Measurements from ENCODE around the gene KNOP1.

KNOP1 gene

GRCh38 chr16:19711643-19712042 is 6.4 kb downstream of the KNOP1 start:
- H3K36me3 ChIP-seq (ENCODE audit: control insufficient read depth in 4 of 4, insufficient read depth in 4 of 4, low read length in 3 of 4), result peaks cover 0 to 74% (median 36%) of the 10 kb centered on the region in 4 experiments
- H3K4me3 ChIP-seq (ENCODE audit: control insufficient read depth in 1 of 7, extremely low read depth in 1 of 7, insufficient read depth in 4 of 7, low read depth in 2 of 7, low read length in 6 of 7), result no peak overlapping the region
- no peaks in the 10 kb centered on the region for H3K9me3 ChIP-seq (ENCODE audit: control extremely low read depth in 1 of 5, control insufficient read depth in 4 of 5, insufficient read depth in 2 of 5, low read depth in 1 of 5, low read length in 4 of 5)
- H3K27ac ChIP-seq (ENCODE audit: insufficient read depth in 1 of 2, low read depth in 1 of 2, low read length in 2 of 2, poor library complexity in 1 of 2, severe bottlenecking in 2 of 2), result no peak overlapping the region
- CTCF ChIA-PET, result interaction anchor here (1.7 kb wide), 1 partner anchor 175 kb away, joined by 4 read pairs; no protein-coding TSS in a partner anchor
- POLR2A ChIA-PET, result no interaction called here
- H3K27me3 ChIP-seq (replicated peaks in 2 of 5; ENCODE audit: control insufficient read depth in 4 of 5, insufficient read depth in 5 of 5, low read length in 4 of 5), result no peaks in the 10 kb centered on the region
- no peak for DNase-seq
- peaks cover 0 to 3% (median under 1%) of the 10 kb centered on the region in 4 experiments for H3K4me1 ChIP-seq (ENCODE audit: control extremely low read depth in 1 of 4, control insufficient read depth in 4 of 4, insufficient read depth in 4 of 4, low read length in 3 of 4)
- WGBS (ENCODE audit: insufficient coverage), result 98% methylated on average over 10 of the region's 12 CpGs

GRCh38 chr16:19710991-19711545 is 7.0 kb downstream of the KNOP1 start:
- 92% methylated on average over 9 of the region's 13 CpGs for WGBS (ENCODE audit: insufficient coverage)
- Histone ChIP-seq H3K4me1 (ENCODE audit: control extremely low read depth in 1 of 4, control insufficient read depth in 4 of 4, insufficient read depth in 4 of 4, low read length in 3 of 4) (no peaks in the 10 kb centered on the region), H3K9me3 (ENCODE audit: control extremely low read depth in 1 of 5, control insufficient read depth in 4 of 5, insufficient read depth in 2 of 5, low read depth in 1 of 5, low read length in 4 of 5) (no peaks in the 10 kb centered on the region), H3K27me3 (replicated peaks in 2 of 5; ENCODE audit: control insufficient read depth in 4 of 5, insufficient read depth in 5 of 5, low read length in 4 of 5) (no peaks in the 10 kb centered on the region), H3K36me3 (ENCODE audit: control insufficient read depth in 4 of 4, insufficient read depth in 4 of 4, low read length in 3 of 4) (peaks cover 0 to 80% (median 40%) of the 10 kb centered on the region in 4 experiments), H3K4me3 (ENCODE audit: control insufficient read depth in 1 of 7, extremely low read depth in 1 of 7, insufficient read depth in 4 of 7, low read depth in 2 of 7, low read length in 6 of 7) (no peak overlapping the region), H3K27ac (ENCODE audit: insufficient read depth in 1 of 2, low read depth in 1 of 2, low read length in 2 of 2, poor library complexity in 1 of 2, severe bottlenecking in 2 of 2) (no peak overlapping the region)
- no peak for DNase-seq
- CTCF ChIA-PET, result no interaction called here
- POLR2A ChIA-PET, result no interaction called here

GRCh38 chr16:19710191-19710908 is 7.7 kb downstream of the KNOP1 start:
- 90% methylated on average over 20 of the region's 23 CpGs for WGBS (ENCODE audit: insufficient coverage)
- ChIA-PET CTCF (no interaction called here), POLR2A (no interaction called here)
- Histone ChIP-seq H3K27me3 (replicated peaks in 2 of 5; ENCODE audit: control insufficient read depth in 4 of 5, insufficient read depth in 5 of 5, low read length in 4 of 5) (no peaks in the 10 kb centered on the region), H3K4me1 (ENCODE audit: control extremely low read depth in 1 of 4, control insufficient read depth in 4 of 4, insufficient read depth in 4 of 4, low read length in 3 of 4) (no peaks in the 10 kb centered on the region), H3K36me3 (ENCODE audit: control insufficient read depth in 4 of 4, insufficient read depth in 4 of 4, low read length in 3 of 4) (peaks cover under 1 to 87% (median 46%) of the 10 kb centered on the region in 4 experiments), H3K4me3 (ENCODE audit: control insufficient read depth in 1 of 7, extremely low read depth in 1 of 7, insufficient read depth in 4 of 7, low read depth in 2 of 7, low read length in 6 of 7) (no peak overlapping the region), H3K9me3 (ENCODE audit: control extremely low read depth in 1 of 5, control insufficient read depth in 4 of 5, insufficient read depth in 2 of 5, low read depth in 1 of 5, low read length in 4 of 5) (no peaks in the 10 kb centered on the region), H3K27ac (ENCODE audit: insufficient read depth in 1 of 2, low read depth in 1 of 2, low read length in 2 of 2, poor library complexity in 1 of 2, severe bottlenecking in 2 of 2) (no peak overlapping the region)
- no peak for DNase-seq

- H3K4me3 ChIP-seq (ENCODE audit: control insufficient read depth in 1 of 7, extremely low read depth in 1 of 7, insufficient read depth in 4 of 7, low read depth in 2 of 7, low read length in 6 of 7), result no peak overlapping the region
- DNase-seq, result no peak
- H3K36me3 ChIP-seq (ENCODE audit: control insufficient read depth in 4 of 4, insufficient read depth in 4 of 4, low read length in 3 of 4), result peaks cover 5 to 89% (median 52%) of the 10 kb centered on the region in 4 experiments
- ChIA-PET CTCF (no interaction called here), POLR2A (no interaction called here)
- H3K27ac ChIP-seq (ENCODE audit: insufficient read depth in 1 of 2, low read depth in 1 of 2, low read length in 2 of 2, poor library complexity in 1 of 2, severe bottlenecking in 2 of 2), result no peak overlapping the region
- no peaks in the 10 kb centered on the region for H3K9me3 ChIP-seq (ENCODE audit: control extremely low read depth in 1 of 5, control insufficient read depth in 4 of 5, insufficient read depth in 2 of 5, low read depth in 1 of 5, low read length in 4 of 5)
- WGBS (ENCODE audit: insufficient coverage), result 98% methylated on average over 22 of the region's 22 CpGs
- H3K27me3 ChIP-seq (replicated peaks in 2 of 5; ENCODE audit: control insufficient read depth in 4 of 5, insufficient read depth in 5 of 5, low read length in 4 of 5), result no peaks in the 10 kb centered on the region
- no peaks in the 10 kb centered on the region for H3K4me1 ChIP-seq (ENCODE audit: control extremely low read depth in 1 of 4, control insufficient read depth in 4 of 4, insufficient read depth in 4 of 4, low read length in 3 of 4)
Observed at GRCh38 chr16:19709381-19710136, 8.5 kb downstream of the KNOP1 start.

- WGBS (ENCODE audit: insufficient coverage), result 91% methylated on average over 17 of the region's 18 CpGs
- POLR2A ChIA-PET, result no interaction called here
- H3K9me3 ChIP-seq (ENCODE audit: control extremely low read depth in 1 of 5, control insufficient read depth in 4 of 5, insufficient read depth in 2 of 5, low read depth in 1 of 5, low read length in 4 of 5), result no peaks in the 10 kb centered on the region
- no peaks in the 10 kb centered on the region for H3K27me3 ChIP-seq (replicated peaks in 2 of 5; ENCODE audit: control insufficient read depth in 4 of 5, insufficient read depth in 5 of 5, low read length in 4 of 5)
- peaks cover 8 to 90% (median 53%) of the 10 kb centered on the region in 4 experiments for H3K36me3 ChIP-seq (ENCODE audit: control insufficient read depth in 4 of 4, insufficient read depth in 4 of 4, low read length in 3 of 4)
- H3K4me1 ChIP-seq (ENCODE audit: control extremely low read depth in 1 of 4, control insufficient read depth in 4 of 4, insufficient read depth in 4 of 4, low read length in 3 of 4), result no peaks in the 10 kb centered on the region
- CTCF ChIA-PET, result no interaction called here
- no peak for DNase-seq
- no peak overlapping the region for H3K4me3 ChIP-seq (ENCODE audit: control insufficient read depth in 1 of 7, extremely low read depth in 1 of 7, insufficient read depth in 4 of 7, low read depth in 2 of 7, low read length in 6 of 7)
- H3K27ac ChIP-seq (ENCODE audit: insufficient read depth in 1 of 2, low read depth in 1 of 2, low read length in 2 of 2, poor library complexity in 1 of 2, severe bottlenecking in 2 of 2), result no peak overlapping the region
Observed at GRCh38 chr16:19708296-19709205, 9.5 kb downstream of the KNOP1 start.

GRCh38 chr16:19707569-19708295 is 10.3 kb downstream of the KNOP1 start:
- H3K9me3 ChIP-seq (ENCODE audit: control extremely low read depth in 1 of 5, control insufficient read depth in 4 of 5, insufficient read depth in 2 of 5, low read depth in 1 of 5, low read length in 4 of 5), result no peaks in the 10 kb centered on the region
- POLR2A ChIA-PET, result no interaction called here
- H3K36me3 ChIP-seq (ENCODE audit: control insufficient read depth in 4 of 4, insufficient read depth in 4 of 4, low read length in 3 of 4), result peaks cover 10 to 92% (median 58%) of the 10 kb centered on the region in 4 experiments
- 96% methylated on average over 9 of the region's 22 CpGs for WGBS (ENCODE audit: insufficient coverage)
- no peaks in the 10 kb centered on the region for H3K4me1 ChIP-seq (ENCODE audit: control extremely low read depth in 1 of 4, control insufficient read depth in 4 of 4, insufficient read depth in 4 of 4, low read length in 3 of 4)
- CTCF ChIA-PET, result no interaction called here
- no peak overlapping the region for H3K27ac ChIP-seq (ENCODE audit: insufficient read depth in 1 of 2, low read depth in 1 of 2, low read length in 2 of 2, poor library complexity in 1 of 2, severe bottlenecking in 2 of 2)
- DNase-seq, result no peak
- H3K27me3 ChIP-seq (replicated peaks in 2 of 5; ENCODE audit: control insufficient read depth in 4 of 5, insufficient read depth in 5 of 5, low read length in 4 of 5), result no peaks in the 10 kb centered on the region
- no peak overlapping the region for H3K4me3 ChIP-seq (ENCODE audit: control insufficient read depth in 1 of 7, extremely low read depth in 1 of 7, insufficient read depth in 4 of 7, low read depth in 2 of 7, low read length in 6 of 7)
